NCI-H1092 (cell line): ENCODE results near the gene UNC5C.

Experiments used
- DNase-seq: peaks from one replicate; lab custom pipeline; 2025; lab: John Stamatoyannopoulos, UW

The UNC5C gene

DNA sequence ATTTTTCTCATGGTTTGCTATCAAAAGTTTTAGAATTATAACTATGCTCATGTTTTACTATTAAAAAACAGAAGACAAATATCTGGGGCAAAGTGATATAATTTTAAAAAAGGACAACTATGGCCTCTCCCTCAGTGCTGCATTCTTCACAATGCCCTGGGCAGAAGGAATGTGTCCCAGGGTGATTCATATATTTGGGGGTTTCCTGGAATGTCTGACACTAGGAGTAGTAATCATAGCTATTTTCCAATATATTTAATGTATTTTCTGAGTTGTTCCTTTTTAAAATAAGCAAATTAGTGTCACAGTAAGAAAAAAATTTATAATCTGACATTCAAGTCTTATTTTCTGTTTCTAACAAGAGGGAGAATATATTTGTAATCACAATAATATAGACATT lies 281.7 kb downstream of the UNC5C start:
- DNase-seq: no peak

- DNase-seq: no peak
Measured at GRCh38 chr4:95265814-95266740, 282.7 kb downstream of the UNC5C start.

DNA sequence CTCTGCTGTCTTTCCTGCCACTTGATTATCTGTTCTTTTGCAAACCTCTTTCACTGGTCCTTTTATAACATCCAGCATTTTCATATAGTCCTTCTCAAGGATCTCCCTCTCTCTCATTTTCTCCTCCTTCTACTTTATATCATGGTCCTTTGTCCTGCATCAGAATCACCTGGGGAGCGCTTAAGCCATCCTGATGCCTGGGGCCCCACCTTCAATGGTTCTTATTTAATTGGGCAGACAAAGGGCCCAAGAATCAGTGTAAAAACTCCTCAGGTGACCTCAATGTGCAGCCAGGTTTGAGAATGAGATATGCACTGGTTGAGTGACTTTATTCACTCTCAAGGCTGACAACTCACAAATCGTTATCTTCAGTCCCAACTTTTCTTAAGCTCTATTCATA lies 283.9 kb downstream of the UNC5C start:
- no peak for DNase-seq

- no peak for DNase-seq
Measured at GRCh38 chr4:95263960-95264359, 284.8 kb downstream of the UNC5C start.

GRCh38 chr4:95263391-95263790 lies 285.4 kb downstream of the UNC5C start:
- DNase-seq: no peak

- no peak for DNase-seq
Measured at GRCh38 chr4:95256108-95256835, 292.5 kb downstream of the UNC5C start.

DNA sequence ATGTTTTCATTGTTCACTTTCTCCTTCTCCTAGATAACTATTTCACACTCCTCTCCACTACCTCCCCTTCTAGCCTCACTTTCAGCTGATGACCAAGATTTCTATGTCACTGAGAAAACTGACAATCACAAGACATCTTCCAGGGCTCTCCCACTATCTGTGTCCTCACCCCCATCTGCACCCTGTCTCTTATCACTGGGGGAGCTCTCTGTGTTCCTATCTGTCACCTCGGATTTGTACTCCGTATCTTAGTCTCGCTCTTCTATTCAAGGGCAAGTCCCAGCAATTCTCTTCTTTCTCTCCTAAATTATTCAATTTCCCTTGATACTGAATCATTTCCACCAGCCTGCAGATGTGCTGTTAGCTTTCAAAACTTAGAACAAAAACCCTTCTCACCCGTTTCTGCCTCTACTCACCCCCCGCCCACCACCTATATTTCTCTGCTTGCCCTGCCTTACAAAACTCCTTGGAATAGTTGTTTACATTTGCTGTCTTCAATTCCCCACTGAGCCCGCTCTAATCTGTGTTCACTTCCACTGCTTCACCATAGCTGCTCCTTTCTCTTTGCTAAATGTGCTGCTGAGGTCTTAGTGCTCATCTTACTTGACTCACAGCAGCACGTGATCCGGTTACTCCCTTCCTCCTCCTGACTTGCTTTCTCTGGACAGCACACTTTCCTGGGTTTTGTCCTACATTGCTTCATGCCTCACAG lies 293.2 kb downstream of the UNC5C start:
- DNase-seq: no peak

DNA sequence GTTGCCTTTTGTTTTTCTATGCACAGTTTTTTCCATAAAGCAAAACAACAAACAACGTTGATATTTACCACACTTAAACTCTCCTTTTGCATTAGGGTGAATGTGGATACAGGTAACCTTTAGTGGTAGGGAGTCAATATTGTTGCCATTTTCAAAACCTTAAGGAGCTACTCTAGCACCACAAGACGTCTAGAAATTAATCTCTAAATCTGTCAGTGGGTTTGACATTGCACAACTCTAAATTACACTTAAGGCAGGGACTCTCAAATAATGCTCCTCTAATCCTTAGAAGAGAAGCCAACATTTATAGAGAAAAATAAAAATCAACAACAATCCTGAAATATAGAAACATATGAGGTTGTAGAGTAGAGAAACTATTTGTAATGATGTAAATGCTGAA lies 297.2 kb downstream of the UNC5C start:
- no peak for DNase-seq

DNA sequence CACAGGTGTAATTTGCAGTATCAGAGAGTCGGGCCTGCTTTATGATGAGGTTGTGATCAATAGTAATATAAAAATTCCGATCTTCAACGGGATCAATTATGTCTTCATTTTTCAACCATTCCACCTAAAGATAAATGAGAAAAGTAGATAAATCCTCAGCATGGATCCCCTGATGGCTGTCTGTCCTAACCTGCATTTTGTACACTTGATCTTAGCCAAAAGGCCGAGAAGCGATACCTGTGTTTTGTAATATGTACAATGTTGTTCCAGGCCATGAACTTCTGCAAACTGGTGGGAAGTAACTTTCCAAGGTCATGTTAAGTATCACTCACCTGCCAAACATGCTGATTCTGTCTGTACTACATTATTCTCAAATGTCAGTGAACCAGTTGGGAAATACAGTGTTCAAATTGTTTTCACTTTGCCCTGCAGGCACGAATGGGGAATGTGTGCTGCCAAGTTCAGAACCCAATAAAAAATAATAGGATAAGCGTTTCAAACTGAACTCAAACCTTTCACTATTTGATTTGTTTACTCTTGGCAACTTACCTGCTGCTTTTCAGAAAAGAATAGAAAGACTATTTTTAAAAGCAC lies 298.1 kb downstream of the UNC5C start:
- no peak for DNase-seq

DNA sequence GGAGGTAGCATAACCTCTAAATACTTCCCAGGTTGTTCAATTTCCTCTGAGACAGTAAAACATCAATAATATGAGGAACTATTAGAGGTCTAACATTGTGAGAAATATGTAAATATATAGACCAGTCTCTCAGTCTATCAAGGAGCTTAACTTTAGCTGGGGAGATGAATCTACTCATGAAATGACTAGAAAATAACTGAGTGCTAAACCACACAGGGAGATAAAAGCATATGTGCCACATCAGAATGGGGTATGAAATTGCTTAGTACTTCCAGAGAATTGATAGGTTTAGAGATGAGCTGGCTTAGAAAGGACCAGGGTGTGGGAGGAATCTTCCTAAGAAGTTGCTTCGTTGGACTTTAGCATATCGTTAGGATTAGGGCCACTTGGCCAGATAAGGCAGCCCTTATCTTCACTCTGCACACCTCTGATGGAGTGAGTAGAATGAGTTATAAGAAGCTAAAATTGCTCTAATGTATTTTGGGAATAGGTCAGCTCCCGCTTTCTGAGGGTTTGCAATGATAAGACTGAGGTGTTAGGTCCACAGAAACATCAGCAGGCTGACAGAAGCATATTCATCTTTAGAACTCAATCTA lies 299.2 kb downstream of the UNC5C start:
- no peak for DNase-seq

DNA sequence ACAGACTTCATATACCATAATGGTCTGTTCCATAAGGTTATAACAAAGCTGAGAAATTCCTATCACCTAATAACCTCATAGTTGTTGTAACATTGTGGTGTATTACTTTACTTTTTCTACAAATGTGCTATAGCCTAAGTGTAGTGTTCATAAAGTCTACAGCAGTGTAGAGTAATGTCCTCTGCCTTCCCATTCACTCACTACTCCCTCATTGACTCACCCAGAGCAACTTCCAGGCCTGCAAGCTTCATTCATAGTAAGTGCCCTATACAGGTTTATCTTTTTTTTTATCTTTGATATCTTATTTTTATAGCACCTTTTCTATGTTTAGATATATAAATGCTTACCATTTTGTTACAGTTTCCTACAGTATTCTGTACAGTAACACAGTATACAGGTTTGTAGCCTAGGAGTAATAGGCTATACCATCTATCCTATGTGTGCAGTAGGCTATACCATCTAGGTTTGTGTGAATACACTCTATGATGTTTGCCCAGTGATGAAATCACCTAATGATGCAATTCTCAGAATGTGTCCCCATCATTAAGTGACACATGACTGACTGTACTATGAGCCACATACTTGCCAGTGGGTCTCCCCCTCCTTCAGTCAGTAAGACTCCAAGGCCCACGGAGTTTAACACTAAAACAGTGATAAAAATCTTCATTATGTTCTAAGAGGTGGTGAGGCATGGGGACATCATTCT lies 299.9 kb downstream of the UNC5C start:
- DNase-seq: no peak

DNA sequence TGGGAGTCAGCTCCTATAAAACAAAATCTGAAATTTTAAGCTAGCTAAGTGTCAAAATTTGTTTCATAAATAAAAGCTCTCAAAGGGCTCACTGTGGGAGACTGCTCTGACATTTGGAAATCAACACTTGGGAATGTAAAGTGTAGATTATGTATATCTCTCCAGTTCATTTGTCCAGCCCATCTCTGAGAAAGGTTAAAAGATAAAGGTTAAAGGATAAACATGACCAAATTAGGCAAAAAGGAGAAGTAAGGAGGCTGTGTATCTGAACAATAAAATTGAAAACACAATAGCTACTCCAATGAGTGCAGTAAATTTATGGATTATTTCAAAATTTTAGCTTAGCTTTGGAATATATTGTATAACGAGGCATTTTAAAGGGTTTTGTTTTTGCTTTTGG lies 304.9 kb downstream of the UNC5C start:
- no peak for DNase-seq

DNA sequence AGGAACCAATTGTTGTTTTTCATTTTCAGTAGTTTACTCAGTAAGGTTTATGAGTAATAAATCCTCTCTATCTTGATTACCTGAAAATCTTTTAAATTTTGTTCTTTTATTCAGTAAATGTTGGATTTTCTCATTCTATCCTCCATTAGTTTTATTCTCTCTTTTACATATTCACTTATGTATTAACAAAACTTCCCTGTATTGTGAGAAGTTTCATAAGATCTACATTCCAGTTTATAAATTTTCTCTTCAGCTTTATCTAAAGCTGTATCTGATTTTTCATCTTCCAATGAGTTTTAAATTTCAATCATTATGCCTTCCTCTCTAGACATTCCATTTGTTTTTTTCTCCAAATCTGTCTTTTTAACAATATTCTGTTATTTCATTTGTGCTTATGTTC lies 310.2 kb downstream of the UNC5C start:
- DNase-seq: no peak

GRCh38 chr4:95232358-95233156 lies 316.2 kb downstream of the UNC5C start:
- DNase-seq: no peak

DNA sequence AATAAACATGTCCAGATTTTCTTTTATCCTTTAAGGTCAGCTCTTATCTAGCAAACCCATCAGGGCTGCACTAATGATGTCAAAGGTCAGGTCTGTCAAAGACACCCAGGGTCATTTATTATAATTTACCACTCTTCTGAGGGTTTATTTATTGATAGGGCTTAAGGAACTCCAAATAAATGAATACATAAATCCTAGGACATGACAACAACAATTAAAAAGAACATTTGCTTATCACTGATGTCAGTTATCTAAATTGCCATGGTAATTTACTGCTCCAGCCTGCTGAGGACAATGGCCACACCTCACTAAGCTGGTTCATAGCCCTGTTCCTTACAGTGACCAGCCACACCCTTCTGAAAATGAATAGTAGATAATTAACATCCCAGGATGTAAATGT lies 317.1 kb downstream of the UNC5C start:
- no peak for DNase-seq

DNA sequence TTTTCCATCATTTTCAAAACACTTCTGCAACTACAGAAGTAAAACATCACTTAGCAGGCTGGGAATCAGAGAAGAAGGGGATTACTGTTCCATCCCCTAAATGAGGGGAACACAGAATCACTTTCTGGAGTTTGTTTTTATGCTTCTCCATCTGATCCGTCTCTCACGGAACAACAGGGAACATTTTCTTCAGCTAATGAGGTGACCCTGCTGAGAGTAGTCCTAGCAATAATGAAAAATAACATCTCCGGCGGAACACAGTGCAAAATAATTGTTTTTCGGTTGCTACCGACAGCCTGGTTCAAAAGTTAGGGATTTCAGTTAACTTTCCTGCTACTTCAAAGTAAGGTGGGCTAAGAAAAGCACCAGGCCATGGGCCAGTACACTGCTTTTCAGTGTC lies 322.9 kb downstream of the UNC5C start:
- DNase-seq: no peak

DNA sequence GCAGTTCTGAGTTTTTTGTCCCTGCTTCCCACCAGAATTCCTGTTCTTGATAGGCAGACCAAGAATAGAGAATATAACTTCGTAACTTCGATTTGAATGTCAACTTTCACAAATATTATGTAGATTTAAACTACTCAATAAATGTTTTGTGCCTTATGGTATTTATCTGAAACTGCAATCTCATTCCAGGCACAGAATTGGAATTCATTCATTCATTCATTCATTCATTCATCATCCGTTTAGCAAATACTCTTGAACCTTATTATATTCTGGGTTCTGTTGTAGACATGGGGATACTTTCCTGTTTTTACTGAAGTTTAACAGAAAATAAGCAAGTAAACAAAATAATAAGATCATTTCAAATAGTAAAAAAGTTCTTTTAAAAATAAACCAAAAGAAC lies 324.4 kb downstream of the UNC5C start:
- DNase-seq: no peak

- DNase-seq: no peak
Measured at GRCh38 chr4:95220205-95221175, 328.3 kb downstream of the UNC5C start.

GRCh38 chr4:95219109-95219508 lies 329.7 kb downstream of the UNC5C start:
- no peak for DNase-seq
